HG02642 (cell line): ENCODE results near the gene PDK3.

Experiments used
- ATAC-seq: cut with Tn5 transposase; IDR thresholded peaks from one replicate; pipeline ENCODE4 v1.9.1; 2021; ENCODE audit warnings: mild to moderate bottlenecking; ENCODE audit not compliant: unreplicated experiment, poor library complexity

The PDK3 gene

GRCh38 chrX:24464836-24465531 lies at the start of gene PDK3:
PDK3 (plus strand) TSS chrX:24465286; CDS start chrX:24465456, 170 bp downstream.
- peak; percentile 98 for ATAC-seq

GRCh38 chrX:24415921-24416320 lies 49.2 kb upstream of the PDK3 start:
- no peak for ATAC-seq

GRCh38 chrX:24423960-24424359 lies 41.1 kb upstream of the PDK3 start:
- no peak for ATAC-seq

DNA sequence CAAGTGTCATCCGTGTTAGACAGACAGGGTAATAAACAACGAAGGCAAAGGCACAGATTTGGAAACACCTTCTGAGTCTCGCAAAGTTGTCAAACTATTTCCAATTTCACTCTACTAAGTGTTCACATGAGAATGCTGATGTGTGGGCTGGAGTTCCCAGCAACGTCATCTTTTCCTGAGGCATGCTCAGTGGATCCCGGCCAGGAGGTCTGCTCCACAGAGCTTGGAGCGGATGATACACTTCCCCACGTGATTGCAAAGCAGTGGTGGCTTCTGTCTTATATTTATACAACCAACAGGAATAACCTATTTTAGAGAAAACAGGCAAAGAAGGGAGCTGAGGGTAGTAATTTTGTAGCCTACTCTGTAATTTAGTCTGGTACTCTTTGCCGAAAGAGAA lies 40.1 kb upstream of the PDK3 start:
- ATAC-seq, result no peak

- ATAC-seq, result no peak
These were observed 39.3 kb upstream of the PDK3 start for GRCh38 chrX:24425806-24426205.

- ATAC-seq, result no peak
These were observed 38.7 kb upstream of the PDK3 start for GRCh38 chrX:24426340-24426913.

DNA sequence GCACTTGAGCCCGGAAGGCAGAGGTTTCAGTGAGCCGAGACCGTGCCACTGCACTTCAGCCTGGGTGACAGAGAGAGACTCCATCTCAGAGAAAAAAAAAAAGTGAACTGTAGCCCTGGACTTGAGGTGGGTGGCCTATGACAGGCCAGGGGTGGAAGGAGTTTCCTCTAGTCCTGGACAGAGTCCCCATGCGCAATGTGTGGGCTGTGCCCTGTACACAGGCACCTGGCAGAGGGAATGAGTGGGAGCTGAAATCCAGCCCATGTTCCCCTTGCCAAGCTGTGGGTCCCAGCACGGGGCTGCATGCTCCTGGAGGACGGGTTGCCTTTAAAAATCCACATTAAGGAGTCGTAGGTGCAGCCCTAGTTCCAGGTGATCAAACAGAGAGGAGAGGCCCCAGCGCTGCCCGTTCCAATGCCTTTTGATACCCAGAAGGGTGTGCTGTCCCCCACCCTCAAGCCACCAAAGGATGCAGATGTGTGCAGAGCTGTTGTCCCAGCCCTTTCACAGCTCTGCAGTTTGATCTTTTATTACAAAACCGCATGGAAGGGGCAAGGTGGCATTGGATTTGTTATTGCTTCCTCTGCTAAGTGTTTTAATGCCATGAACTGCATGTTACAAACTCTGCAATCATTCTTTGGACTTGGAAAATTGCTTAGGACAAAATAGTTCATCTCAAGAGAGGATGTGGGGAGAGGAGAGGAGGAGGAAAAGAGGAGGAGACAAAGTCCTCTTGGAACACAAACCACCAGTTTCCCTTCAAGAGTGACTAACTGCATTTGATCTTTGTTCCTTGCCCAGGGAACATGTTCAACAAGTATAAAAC lies 38.0 kb upstream of the PDK3 start:
- no peak for ATAC-seq

- no peak for ATAC-seq
These were observed 37.4 kb upstream of the PDK3 start for GRCh38 chrX:24427747-24428019.

DNA sequence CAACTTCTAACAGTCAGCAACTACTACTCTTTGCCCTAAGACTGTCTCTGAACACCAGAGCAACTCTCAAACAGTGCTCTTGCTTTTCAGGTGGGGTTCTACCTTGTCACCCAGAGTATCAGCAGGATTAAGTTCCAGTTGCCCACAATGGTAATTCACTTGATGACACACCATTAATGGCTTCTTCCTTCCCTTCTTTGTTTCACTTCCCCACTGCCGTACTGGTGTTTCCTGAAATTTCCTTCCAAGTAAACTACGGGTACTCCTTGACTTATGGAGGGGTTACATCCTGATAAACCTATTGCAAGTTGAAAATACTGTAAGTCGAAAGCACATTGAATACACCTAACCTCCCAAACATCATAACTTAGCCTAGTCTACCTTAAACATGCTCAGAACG lies 36.6 kb upstream of the PDK3 start:
- ATAC-seq, result no peak

GRCh38 chrX:24435060-24435459 lies 30.0 kb upstream of the PDK3 start:
- no peak for ATAC-seq

DNA sequence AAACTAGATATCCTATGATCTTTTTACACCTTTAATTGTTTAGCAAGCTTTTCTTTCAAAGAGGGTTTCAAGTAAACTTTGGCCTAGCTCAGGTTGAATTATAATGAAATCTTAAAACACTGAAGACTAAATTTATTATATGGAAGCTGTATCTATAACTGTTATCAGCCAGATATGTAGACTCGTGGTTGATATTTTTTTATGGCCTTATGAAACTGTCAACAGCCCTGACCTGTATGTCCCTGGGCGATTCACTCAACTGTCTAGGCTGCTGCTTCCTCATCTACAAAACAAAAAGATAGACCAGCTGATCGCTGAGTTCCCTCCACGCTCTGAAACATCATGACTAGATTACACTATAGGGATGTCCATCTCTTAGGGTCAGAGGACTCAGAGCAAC lies 21.2 kb upstream of the PDK3 start:
- ATAC-seq, result no peak

DNA sequence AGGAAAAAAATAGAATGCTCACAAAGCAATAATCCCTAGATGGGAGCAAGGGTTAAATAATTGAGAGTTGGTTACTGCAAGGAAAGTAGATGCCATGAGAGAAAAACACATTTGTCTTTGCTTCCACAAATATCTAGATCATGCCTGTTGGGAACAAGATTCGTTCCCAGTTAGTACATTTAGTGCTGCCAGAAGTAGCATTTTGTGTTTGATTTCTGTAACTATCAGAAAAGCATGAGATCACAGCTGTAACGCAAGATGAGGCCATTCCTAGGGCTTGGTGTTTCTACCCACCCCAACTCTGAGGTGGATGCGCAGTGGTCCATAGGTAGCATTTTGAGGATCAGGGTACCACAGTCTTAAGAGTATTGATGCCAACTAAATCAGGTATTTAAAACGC lies 20.4 kb upstream of the PDK3 start:
- no peak for ATAC-seq

DNA sequence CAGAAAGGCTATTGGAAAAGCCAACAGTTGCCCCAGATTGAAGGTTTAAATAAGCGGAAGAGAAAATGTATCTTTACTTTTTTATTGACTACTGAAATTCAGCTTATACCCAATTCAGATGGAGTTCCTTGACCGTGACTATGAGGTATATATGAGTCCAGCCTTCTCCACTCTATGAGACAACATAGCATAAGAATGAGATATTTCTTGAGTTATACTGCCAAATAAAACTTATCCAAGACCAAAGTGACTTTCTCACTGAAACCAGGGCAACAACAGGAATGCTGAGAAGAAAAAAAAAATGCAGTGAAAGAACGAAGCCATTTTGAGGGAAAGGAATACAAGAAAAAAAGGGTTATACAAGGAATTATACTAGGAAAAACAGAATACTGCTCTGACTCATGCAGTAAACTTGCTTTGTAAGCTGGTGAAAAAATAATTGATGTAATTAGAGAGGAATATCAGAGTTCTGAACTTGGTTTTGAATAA lies 16.3 kb upstream of the PDK3 start:
- ATAC-seq, result no peak

- no peak for ATAC-seq
These were observed 2.0 kb upstream of the PDK3 start for GRCh38 chrX:24463077-24463476.

DNA sequence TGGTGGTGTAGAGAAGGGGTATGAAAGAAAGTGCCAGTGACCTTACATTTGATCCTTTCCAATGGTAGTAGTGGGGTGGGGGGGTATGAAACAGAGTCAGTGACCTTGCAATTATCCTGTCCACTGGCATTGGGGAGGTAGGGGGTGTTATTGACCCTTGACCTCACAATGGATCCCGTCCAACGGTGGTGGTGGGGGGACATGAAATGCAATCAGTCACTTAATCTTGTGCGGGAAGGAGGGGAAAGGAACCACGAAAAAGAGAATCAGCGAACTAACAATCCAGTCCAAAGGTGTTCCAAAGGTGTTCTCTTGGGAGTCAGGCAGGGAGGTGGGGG lies 619 bp upstream of the PDK3 start:
- no peak for ATAC-seq

DNA sequence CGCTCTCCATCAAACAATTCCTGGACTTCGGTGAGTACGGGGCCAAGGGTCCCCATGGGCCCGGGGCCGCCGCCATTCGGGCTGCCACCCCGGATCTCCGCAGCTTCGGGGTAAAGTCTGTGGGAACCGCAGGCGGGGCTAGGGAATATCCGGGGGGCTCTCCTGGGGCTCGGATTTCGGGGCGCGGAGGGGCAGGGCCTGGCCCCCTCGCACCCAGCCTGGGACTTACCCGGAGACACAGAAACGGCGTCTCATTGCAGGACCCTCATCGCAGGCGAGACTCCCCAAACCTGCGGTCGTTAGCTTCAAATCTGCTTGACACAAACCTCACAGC lies 413 bp downstream of the PDK3 start:
- peak; percentile 22 for ATAC-seq

GRCh38 chrX:24466025-24466424 lies 939 bp downstream of the PDK3 start:
- ATAC-seq, result no peak

DNA sequence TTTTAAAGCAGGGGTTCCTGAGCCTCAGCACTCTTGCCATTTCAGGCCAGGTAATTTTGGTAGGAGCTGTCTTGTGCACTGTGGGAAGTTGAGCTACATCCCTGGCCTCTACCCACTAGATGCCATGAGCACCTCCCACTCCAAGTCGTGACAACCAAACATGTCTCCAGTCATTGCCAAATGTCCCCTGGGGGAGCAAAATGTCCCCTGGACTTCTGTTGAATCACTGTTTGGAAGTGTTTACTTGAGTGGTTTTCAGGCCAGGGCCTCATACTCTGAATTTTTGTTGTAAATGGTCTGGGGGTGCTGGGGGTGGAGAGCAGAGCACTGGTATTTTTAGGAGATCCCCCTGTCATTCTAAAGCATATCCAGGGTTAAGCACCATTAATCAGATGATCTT lies 3.2 kb downstream of the PDK3 start:
- no peak for ATAC-seq

- no peak for ATAC-seq
These were observed 6.7 kb downstream of the PDK3 start for GRCh38 chrX:24471808-24472207.

GRCh38 chrX:24475480-24475879 lies 10.4 kb downstream of the PDK3 start:
- ATAC-seq, result no peak

- ATAC-seq, result no peak
These were observed 13.4 kb downstream of the PDK3 start for GRCh38 chrX:24478509-24478908.

- ATAC-seq, result peak; percentile 95
These were observed 14.8 kb downstream of the PDK3 start for GRCh38 chrX:24479924-24480323.
